ENCODE results near the gene RXFP1.

The RXFP1 gene

DNA sequence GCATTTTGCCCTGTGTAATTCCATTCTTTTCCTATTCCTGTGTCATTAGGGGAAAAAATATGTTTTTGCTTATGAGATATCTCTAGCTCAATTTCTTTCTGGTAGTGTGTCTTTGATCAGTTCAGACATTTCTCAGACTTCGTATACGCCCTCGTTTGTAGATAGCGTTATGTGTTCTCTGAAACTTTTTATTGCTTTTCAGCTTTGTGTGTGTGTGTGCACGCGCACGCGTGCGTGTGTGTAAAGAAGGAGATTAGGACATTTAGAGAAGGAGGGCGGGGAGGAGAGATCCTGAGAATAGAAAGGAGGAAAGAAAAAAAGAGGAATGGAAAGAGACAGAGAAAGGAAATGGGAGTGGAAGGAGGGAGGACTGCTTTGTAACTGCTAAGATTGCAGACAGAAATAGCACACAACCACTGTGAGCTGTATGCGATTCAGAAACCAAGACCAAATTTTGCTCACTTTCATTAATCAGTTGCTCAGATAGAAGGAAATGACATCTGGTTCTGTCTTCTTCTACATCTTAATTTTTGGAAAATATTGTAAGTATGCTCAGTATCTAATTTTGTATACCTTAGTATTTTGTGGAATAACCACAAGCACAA, at the start of gene RXFP1:
RXFP1 (plus strand) TSS at position 399 of the 605 bp plus-strand sequence; CDS start at position 494, 95 bp downstream.
- Mint-ChIP-seq H3K4me3 (no peak within 1 kb of the TSS), H3K36me3 (no peaks in the 10 kb centered on the region), H3K27me3 (peaks cover 7% of the 10 kb centered on the region), H3K4me1 (no peaks in the 10 kb centered on the region), H3K27ac (no peak within 1 kb of the TSS), H3K9me3 (no peaks in the 10 kb centered on the region)
- no peak for ATAC-seq

DNA sequence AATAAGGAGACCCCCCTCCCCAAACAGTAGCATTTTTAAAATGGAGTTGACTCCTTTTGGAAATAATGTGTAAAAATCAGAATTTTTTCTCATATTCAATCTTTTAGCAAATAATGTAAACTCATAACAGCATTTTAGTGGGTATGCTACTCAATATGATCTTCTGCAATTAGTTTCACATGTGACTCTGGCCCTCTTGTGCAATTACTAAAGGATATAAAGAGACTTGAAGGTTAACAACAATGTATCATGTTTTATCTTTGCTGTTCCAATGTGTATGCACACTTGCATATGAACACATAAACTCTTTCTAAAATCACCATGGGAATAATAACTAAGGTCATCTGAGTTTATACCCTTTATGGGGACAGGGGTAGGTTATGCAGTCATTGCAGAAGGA, 39.9 kb upstream of the RXFP1 start:
- Mint-ChIP-seq H3K27me3 (no peaks in the 10 kb centered on the region), H3K9me3 (peaks cover 5% of the 10 kb centered on the region), H3K27ac (no peak overlapping the region), H3K4me3 (no peak overlapping the region), H3K36me3 (no peaks in the 10 kb centered on the region), H3K4me1 (no peaks in the 10 kb centered on the region)
- no peak for ATAC-seq

DNA sequence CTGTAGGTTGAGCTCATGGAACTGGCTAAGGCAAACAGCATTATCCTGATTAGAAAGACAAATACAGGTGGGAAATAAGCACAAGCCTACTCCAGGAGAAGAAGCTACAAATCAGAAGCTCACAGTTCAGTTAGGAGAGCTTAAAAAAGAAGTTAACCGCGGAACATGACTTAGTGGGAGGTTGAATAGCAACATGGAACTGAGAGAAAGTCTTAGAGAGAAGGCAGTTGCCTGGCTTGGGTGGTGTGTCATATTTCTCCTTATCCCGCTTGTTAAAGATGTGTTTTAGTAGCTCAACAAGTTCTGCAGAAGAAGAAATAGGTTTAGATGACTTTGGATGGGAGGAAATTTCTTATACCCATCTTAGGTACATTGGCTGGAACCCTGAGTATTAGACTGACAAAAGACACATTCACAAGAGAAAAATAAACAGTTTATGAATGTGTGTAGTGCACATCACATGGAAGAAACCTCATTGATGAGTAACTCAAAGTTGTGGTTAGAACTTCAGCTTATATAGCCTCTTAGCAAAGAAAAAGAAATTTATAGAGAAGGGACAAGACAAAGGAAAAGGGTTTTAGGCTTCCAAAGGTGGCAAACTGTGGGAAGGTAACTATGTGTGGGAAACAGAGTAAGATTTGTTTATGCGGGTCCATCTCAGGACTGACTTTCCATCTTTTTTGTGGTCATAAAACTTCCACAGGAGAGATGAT, 37.4 kb upstream of the RXFP1 start:
- Mint-ChIP-seq H3K27me3 (no peaks in the 10 kb centered on the region), H3K36me3 (no peaks in the 10 kb centered on the region), H3K27ac (no peak overlapping the region), H3K9me3 (peaks cover 16% of the 10 kb centered on the region), H3K4me1 (no peaks in the 10 kb centered on the region), H3K4me3 (no peak overlapping the region)
- no peak for ATAC-seq

DNA sequence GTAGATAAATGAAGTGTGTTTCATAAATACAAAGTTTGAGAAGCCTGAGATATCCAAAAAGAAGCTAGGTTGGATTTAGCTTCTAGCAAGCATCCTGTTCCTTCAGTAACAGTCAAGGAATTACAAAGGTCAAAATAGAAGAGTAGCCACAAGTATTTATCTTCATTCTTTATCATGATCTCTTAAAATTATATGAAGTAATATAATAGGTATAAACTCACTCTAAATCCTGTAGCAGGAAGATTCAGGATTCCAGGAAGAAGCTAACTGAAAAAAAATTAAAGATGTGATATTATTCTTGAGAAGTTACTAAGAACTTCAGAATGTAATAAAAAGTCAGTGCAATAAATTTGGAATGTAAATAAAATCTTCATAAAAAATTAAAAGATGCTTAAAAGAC, 31.1 kb upstream of the RXFP1 start:
- no peaks in the 10 kb centered on the region for H3K27me3 Mint-ChIP-seq
- H3K9me3 Mint-ChIP-seq, result peaks cover 12% of the 10 kb centered on the region
- no peaks in the 10 kb centered on the region for H3K36me3 Mint-ChIP-seq
- H3K4me1 Mint-ChIP-seq, result no peaks in the 10 kb centered on the region
- no peak overlapping the region for H3K27ac Mint-ChIP-seq
- no peak for ATAC-seq
- H3K4me3 Mint-ChIP-seq, result no peak overlapping the region

DNA sequence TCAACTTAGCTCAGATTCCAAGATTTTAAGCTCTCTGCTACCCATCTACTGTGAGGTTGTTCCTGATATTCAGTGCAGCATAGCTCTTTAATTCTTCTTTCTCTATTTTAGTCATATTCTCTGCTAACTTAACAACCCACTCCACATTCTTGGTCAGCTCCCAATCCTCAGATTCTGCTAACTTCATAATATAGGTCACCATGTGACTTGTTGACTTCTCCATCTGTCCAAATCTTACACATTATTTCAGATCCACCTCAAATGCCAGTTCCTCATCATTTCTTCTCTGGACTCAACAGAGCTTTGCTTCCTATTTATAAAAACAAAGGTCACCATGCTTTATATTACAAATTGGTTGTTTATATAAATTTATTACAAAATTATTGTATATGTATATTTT, 29.3 kb upstream of the RXFP1 start:
- Mint-ChIP-seq H3K27me3 (no peaks in the 10 kb centered on the region), H3K9me3 (peaks cover 8% of the 10 kb centered on the region)
- no peak for ATAC-seq

DNA sequence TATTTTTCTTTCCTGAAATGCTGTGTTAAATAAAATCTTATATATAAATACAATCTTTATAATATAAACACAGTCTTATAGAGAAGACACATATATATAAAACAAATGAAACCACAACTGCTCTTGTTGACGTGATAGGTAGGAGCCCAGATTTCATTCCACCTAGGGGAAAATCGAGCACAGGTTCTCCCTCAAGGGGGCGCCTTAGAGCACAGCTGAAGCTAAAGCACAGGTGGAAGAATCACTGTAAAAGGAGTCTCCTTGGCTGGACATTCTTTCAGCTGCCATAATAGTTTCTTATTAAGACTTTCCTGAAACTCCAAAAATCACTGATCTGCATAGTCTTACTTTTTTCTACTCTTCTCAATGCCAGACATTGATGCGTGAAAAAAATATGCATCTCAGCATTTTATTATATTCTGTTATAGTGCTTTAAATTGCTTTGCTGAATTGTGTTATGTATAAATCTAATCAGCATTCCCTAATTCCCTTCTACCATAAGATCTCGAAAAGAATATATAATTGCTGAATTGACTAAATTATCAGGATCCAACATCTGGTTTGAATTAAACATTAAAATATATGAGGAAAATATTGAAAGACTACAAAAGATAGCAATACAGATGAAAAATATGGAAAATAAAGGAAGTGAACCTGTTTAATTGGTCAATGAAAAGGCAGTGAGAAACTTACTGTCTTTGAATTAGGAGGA, 25.5 kb upstream of the RXFP1 start:
- ATAC-seq, result no peak
- Mint-ChIP-seq H3K9me3 (peaks cover 3% of the 10 kb centered on the region), H3K4me1 (no peaks in the 10 kb centered on the region), H3K4me3 (no peak overlapping the region), H3K27me3 (no peaks in the 10 kb centered on the region), H3K36me3 (no peaks in the 10 kb centered on the region), H3K27ac (no peak overlapping the region)

More for the DNA sequence above, 29.3 kb upstream of the RXFP1 start:
- no peak overlapping the region for H3K4me3 Mint-ChIP-seq
- no peaks in the 10 kb centered on the region for H3K36me3 Mint-ChIP-seq
- no peak overlapping the region for H3K27ac Mint-ChIP-seq
- H3K4me1 Mint-ChIP-seq, result no peaks in the 10 kb centered on the region

DNA sequence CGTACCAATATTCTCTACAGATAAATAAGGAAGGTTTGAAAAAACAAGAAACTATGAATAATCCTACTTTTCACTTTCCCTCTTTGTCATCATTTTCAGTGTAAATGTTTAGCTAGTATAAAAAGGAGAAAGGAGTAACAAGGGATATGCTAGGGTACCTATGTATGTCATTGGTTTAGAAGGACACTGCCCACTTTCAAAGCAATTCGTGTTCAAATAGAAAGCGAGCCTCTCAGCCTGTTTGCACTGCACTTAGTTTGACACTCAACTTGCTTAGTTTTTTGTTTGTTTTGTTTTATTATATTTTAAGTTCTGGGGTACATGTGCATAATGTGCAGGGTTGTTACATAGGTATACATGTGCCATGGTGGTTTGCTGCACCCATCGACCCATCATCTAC, 21.6 kb upstream of the RXFP1 start:
- Mint-ChIP-seq H3K27me3 (no peaks in the 10 kb centered on the region), H3K36me3 (no peaks in the 10 kb centered on the region), H3K27ac (no peak overlapping the region), H3K9me3 (peaks cover 5% of the 10 kb centered on the region), H3K4me1 (no peaks in the 10 kb centered on the region), H3K4me3 (no peak overlapping the region)
- ATAC-seq, result no peak

DNA sequence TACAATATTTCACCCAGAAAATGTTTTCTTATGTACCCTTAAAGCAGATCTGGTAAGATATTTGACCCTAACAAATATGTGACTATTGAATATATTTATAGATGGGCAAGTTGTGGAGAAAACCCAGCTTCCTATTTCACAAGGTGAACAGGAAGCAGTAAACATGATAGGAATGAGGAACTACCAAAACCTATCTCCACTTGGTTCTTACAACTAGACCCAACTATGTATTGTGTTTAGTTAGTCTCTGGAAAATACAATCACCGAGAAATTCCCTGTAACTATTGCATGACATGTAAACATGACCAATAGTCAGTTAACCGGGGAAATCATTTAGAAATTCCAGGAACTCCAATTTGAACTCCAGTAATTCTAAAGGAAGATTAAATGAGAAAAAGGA, 8.4 kb upstream of the RXFP1 start:
- no peaks in the 10 kb centered on the region for H3K4me1 Mint-ChIP-seq
- ATAC-seq, result no peak
- no peaks in the 10 kb centered on the region for H3K27me3 Mint-ChIP-seq
- no peak overlapping the region for H3K27ac Mint-ChIP-seq
- H3K36me3 Mint-ChIP-seq, result no peaks in the 10 kb centered on the region
- H3K4me3 Mint-ChIP-seq, result no peak overlapping the region
- no peaks in the 10 kb centered on the region for H3K9me3 Mint-ChIP-seq

DNA sequence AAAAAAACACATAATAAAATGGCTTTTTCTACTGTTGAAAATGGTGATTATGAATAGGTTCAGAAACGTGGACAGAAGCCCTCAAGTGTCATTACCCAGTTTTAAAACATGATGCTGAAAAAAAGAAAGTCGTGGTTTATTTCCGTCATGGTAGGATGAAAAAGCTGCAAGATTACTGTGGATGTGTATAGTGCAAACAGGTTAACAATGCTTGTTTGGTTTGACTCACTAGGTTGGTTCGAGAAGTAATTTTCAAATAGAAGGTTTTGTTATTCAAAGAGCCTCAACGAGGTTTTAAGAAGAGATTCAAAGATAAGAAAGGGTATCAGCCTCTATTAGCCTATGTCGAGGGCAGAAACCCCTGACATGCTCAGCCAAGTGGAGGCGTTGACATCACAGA, 2.5 kb upstream of the RXFP1 start:
- Mint-ChIP-seq H3K27ac (no peak overlapping the region), H3K4me1 (no peaks in the 10 kb centered on the region), H3K4me3 (no peak overlapping the region), H3K9me3 (no peaks in the 10 kb centered on the region), H3K36me3 (no peaks in the 10 kb centered on the region), H3K27me3 (peaks cover 4% of the 10 kb centered on the region)
- no peak for ATAC-seq

DNA sequence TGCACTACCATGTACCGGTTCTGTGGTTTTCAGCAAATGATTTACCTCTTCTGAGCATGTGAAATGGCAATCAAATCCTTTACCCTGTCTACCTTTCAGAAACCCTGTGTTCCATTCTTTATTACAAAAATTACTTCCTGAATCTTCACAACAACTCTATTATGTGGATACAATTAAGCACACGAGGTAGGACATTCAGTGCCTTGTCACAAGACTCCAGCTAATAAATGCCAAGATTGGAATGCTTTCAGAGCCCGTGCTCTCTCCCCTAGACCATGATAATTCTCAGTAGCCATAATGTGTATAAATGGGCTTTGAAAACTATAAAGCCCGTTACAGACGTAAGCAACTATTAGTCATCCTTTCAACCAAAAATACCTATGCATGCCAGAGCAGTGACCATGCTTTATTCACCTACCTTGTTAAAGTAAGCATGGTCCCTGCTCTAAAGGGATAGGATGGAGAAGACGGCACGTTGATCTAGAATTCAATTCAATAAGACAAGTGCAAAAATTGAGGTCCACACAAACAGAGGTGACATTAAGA, 2.4 kb downstream of the RXFP1 start:
- H3K27me3 Mint-ChIP-seq, result peaks cover 7% of the 10 kb centered on the region
- H3K9me3 Mint-ChIP-seq, result no peaks in the 10 kb centered on the region
- no peak for ATAC-seq
- H3K36me3 Mint-ChIP-seq, result no peaks in the 10 kb centered on the region
- no peak overlapping the region for H3K4me3 Mint-ChIP-seq
- H3K27ac Mint-ChIP-seq, result no peak overlapping the region
- H3K4me1 Mint-ChIP-seq, result no peaks in the 10 kb centered on the region

DNA sequence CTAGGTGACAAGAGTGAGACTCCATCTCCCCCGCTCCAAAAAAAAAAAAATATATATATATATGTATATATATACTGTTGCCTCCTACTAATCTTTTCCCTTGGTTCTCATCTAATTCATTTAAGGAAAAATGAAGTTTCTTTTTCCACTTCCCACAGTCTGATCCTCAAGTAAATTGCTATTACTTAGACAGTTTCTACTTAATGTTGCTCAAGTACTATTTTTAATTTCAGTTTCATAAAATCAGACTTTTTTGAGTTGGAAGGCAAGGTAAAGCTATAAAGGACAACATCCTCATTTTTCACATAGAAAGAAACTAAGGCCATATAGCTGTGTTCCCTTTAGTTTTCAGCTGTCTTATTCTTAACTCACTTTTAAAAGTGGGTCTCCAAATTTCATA, 5.8 kb downstream of the RXFP1 start:
- Mint-ChIP-seq H3K36me3 (no peaks in the 10 kb centered on the region), H3K4me3 (no peak overlapping the region), H3K27me3 (peaks cover 17% of the 10 kb centered on the region), H3K4me1 (no peaks in the 10 kb centered on the region), H3K9me3 (no peaks in the 10 kb centered on the region), H3K27ac (no peak overlapping the region)
- no peak for ATAC-seq

DNA sequence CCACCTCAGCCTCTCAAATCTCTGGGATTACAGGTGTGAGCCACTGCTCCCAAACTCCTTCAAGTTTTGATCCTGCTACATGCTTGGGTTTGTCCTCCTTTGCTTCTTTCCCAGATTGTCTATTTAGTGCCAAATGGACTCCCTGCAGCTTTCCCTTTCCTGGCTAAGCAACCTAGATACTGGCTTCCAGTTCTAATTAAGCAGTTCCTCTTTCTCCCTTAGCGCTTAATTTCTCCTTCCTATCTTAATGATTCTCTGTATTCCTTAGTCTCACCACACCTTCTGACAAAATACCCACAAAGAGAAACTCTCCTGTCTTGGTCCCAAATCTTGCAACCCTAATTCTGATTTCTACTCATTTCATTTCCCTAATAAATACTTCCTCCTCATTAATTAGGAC, 7.8 kb downstream of the RXFP1 start:
- Mint-ChIP-seq H3K4me1 (no peaks in the 10 kb centered on the region), H3K9me3 (no peaks in the 10 kb centered on the region), H3K27ac (no peak overlapping the region), H3K36me3 (no peaks in the 10 kb centered on the region), H3K27me3 (peaks cover 10% of the 10 kb centered on the region), H3K4me3 (no peak overlapping the region)
- ATAC-seq, result no peak

DNA sequence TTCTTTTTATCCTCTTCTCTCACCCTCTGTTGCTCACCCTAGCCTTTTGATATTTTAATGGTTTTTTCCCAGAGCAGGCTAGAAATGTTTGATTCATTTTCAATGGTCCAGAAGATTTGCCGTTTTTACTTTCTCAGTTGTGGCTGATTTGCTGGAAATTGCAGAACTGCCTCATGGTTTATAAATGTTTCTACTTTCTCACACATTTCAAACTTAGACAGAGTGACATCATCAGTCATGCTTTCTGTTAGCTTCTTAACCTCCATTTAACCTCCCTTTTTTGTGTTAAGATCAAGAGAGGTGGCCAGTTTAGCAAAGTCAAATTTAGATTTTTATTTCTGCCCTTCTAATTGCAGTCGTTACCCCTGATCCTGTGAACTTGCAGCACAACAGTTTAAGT, 8.7 kb downstream of the RXFP1 start:
- Mint-ChIP-seq H3K4me3 (no peak overlapping the region), H3K9me3 (no peaks in the 10 kb centered on the region), H3K4me1 (no peaks in the 10 kb centered on the region), H3K27me3 (peaks cover 10% of the 10 kb centered on the region), H3K36me3 (no peaks in the 10 kb centered on the region), H3K27ac (no peak overlapping the region)
- ATAC-seq, result no peak

DNA sequence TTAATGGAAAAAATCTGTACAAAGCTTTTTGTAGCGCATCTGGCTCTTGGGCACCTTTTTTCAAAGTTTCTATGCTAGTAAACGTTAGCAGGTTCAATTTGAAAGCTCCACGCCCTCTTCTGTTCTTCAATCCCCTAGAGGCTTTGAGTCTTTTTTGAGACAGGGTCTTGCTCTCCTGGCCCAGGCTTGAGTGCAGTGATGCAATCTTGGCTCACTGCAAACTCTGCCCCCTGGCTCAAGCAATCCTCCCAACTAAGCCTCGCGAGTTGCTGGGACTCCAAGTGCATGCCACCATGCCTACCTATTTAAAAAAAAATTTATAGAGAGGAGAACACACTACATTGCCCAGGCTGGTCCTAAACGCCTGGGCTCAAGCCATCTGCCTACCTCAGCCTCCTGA, 9.2 kb downstream of the RXFP1 start:
- no peaks in the 10 kb centered on the region for H3K9me3 Mint-ChIP-seq
- H3K27me3 Mint-ChIP-seq, result peaks cover 10% of the 10 kb centered on the region
- no peak for ATAC-seq
- no peak overlapping the region for H3K4me3 Mint-ChIP-seq
- H3K4me1 Mint-ChIP-seq, result no peaks in the 10 kb centered on the region
- H3K27ac Mint-ChIP-seq, result no peak overlapping the region
- no peaks in the 10 kb centered on the region for H3K36me3 Mint-ChIP-seq

DNA sequence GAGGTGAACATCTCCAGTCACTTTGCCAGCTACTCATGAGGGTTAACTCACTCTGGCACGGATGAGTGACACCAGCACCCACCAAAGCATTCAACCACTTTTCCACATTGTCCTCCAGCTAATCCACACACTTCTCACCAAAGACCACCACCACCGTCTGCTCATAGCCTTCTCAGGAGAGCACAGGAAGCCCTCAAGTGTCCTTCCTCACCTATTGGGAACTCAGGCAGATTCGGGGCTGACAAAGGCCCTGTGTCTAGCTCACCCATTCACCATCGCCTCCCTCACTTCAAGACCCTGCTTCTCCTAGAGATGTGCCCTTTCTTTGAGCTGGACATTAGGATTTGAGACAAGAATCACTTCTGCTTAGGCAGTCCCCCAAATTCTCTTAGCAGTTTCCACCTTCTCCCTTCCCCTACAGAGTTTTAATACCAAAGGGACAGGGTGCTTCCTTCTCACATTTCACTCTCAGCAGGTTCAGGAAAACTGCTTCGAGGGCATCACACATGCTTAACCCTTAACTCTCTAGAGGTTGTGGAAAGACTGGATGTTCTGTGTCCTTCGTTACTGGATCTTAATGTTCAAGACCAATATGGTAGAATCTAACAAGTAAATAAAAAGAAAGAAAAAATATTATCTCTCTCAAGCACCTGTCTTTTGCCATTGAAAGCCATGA, 11.0 kb downstream of the RXFP1 start:
- H3K27me3 Mint-ChIP-seq, result peaks cover 13% of the 10 kb centered on the region
- no peaks in the 10 kb centered on the region for H3K9me3 Mint-ChIP-seq
- no peak for ATAC-seq
- H3K4me3 Mint-ChIP-seq, result no peak overlapping the region
- no peaks in the 10 kb centered on the region for H3K36me3 Mint-ChIP-seq
- H3K4me1 Mint-ChIP-seq, result no peaks in the 10 kb centered on the region
- no peak overlapping the region for H3K27ac Mint-ChIP-seq

Measured in stimulated activated memory B cell treated with anti-CD40 and anti-IgM and Interleukin-4, amounts not matched to agents 10 μg/mL and 1 μg/mL and 100 μg/mL, for 72 hours (primary cell).